WTC11 (cell line): ENCODE results near the gene ZFYVE28. TPM values are rescaled to one million over a fixed set of nuclear protein-coding genes. Genes with fewer than 3 reads are reported as not detected.
"Not testable (repeated sequence)": the region's sequence is repeated elsewhere in the genome, so short reads cannot be mapped to it uniquely, and the experiment has no call there.

Source experiments
- ATAC-seq: fragments of 200-7000 bp; cut with Tn5 transposase; 2 replicates; pipeline ENCODE4 v1.10.0; 2021; ENCODE audit warnings: mild to moderate bottlenecking, moderate library complexity
- CTCF ChIA-PET: fragments of 300-600 bp; sonication (Branson Sonifier 250); formaldehyde crosslinking; loops from one replicate; lab custom pipeline; 2021; ENCODE audit warnings: antibody characterized with exemption; lab: Charles Lee
- POLR2A ChIA-PET: fragments of 350-600 bp; sonication (Branson Sonifier 250); formaldehyde crosslinking; loops from one replicate; lab custom pipeline; 2021; ENCODE audit warnings: antibody characterized with exemption; lab: Charles Lee
- DNase-seq: peaks from one replicate; pipeline ENCODE4 v3.0.0; 2021; ENCODE audit warnings: low spot score
- H3K27ac Mint-ChIP-seq: 2 replicates; pipeline ENCODE4 v1.8.0; 2021; ENCODE audit warnings: mixed read lengths
- H3K27me3 Mint-ChIP-seq: 2 replicates; pipeline ENCODE4 v1.8.0; 2021; ENCODE audit warnings: low read depth, mild to moderate bottlenecking, moderate library complexity, mixed read lengths
- H3K36me3 Mint-ChIP-seq: 2 replicates; pipeline ENCODE4 v1.8.0; 2021; ENCODE audit warnings: mixed read lengths
- H3K4me1 Mint-ChIP-seq: 2 replicates; pipeline ENCODE4 v1.8.0; 2022; ENCODE audit warnings: mixed read lengths
- H3K4me3 Mint-ChIP-seq: 2 replicates; pipeline ENCODE4 v1.8.0; 2021; ENCODE audit warnings: mild to moderate bottlenecking, moderate library complexity, mixed read lengths
- H3K9me3 Mint-ChIP-seq: 2 replicates; pipeline ENCODE4 v1.8.0; 2021; ENCODE audit warnings: mixed read lengths
- ELF4 ChIP-seq: sonication (generic); formaldehyde crosslinking; IDR thresholded peaks from 2 replicates; pipeline ENCODE4 v1.8.1; 2022; ENCODE audit warnings: low read depth, mild to moderate bottlenecking, moderate library complexity, missing genetic modification reagents
- ETV6 ChIP-seq: sonication (generic); formaldehyde crosslinking; IDR thresholded peaks from 2 replicates; pipeline ENCODE4 v1.8.1; 2022; ENCODE audit warnings: mild to moderate bottlenecking, missing genetic modification reagents
- FOXJ3 ChIP-seq: sonication (generic); formaldehyde crosslinking; IDR thresholded peaks from 2 replicates; pipeline ENCODE4 v1.9.0; 2021; ENCODE audit warnings: missing genetic modification reagents, mild to moderate bottlenecking, borderline replicate concordance
- GABPB1 ChIP-seq: sonication (generic); formaldehyde crosslinking; IDR thresholded peaks from 2 replicates; pipeline ENCODE4 v1.8.1; 2023; ENCODE audit warnings: mild to moderate bottlenecking, missing genetic modification reagents
- GTF2I ChIP-seq: fragments of 250-450 bp; sonication (Bioruptor Pico); conservative IDR thresholded peaks from 2 replicates; pipeline ENCODE4 v1.4.0; 2021; ENCODE audit warnings: mild to moderate bottlenecking
- IRF2 ChIP-seq: sonication (generic); formaldehyde crosslinking; IDR thresholded peaks from 2 replicates; pipeline ENCODE4 v1.8.0; 2022; ENCODE audit warnings: low read depth, missing genetic modification reagents, borderline replicate concordance
- MYBL2 ChIP-seq: sonication (generic); formaldehyde crosslinking; IDR thresholded peaks from 2 replicates; pipeline ENCODE4 v1.8.1; 2023; ENCODE audit warnings: mild to moderate bottlenecking, moderate library complexity, missing genetic modification reagents
- NFATC4 ChIP-seq: fragments of 250-450 bp; sonication (Bioruptor Pico); IDR thresholded peaks from 2 replicates; pipeline ENCODE4 v1.9.0; 2021; ENCODE audit warnings: mild to moderate bottlenecking
- NFE2L1 ChIP-seq: sonication (generic); formaldehyde crosslinking; IDR thresholded peaks from 2 replicates; pipeline ENCODE4 v1.8.1; 2023; ENCODE audit warnings: missing genetic modification reagents
- NFYB ChIP-seq: sonication (generic); formaldehyde crosslinking; conservative IDR thresholded peaks from 2 replicates; pipeline ENCODE4 v1.8.0; 2022; ENCODE audit warnings: low read depth, missing genetic modification reagents
- OVOL2 ChIP-seq: fragments of 250-450 bp; sonication (Bioruptor Pico); IDR thresholded peaks from 2 replicates; pipeline ENCODE4 v1.9.0; 2021; ENCODE audit warnings: mild to moderate bottlenecking, borderline replicate concordance
- PRRX2 ChIP-seq: fragments of 250-450 bp; sonication (Bioruptor Pico); IDR thresholded peaks from 2 replicates; pipeline ENCODE4 v1.8.0; 2021; ENCODE audit warnings: mild to moderate bottlenecking
- TEAD1 ChIP-seq: sonication (generic); formaldehyde crosslinking; IDR thresholded peaks from 2 replicates; pipeline ENCODE4 v1.8.0; 2022; ENCODE audit warnings: mild to moderate bottlenecking, missing genetic modification reagents
- TP53 ChIP-seq: sonication (generic); formaldehyde crosslinking; IDR thresholded peaks from 2 replicates; pipeline ENCODE4 v1.8.1; 2023; ENCODE audit warnings: mild to moderate bottlenecking, missing genetic modification reagents
- ZBTB21 ChIP-seq: sonication (generic); formaldehyde crosslinking; IDR thresholded peaks from 2 replicates; pipeline ENCODE4 v1.8.1; 2023; ENCODE audit warnings: mild to moderate bottlenecking, missing genetic modification reagents, borderline replicate concordance
- ZNF121 ChIP-seq: sonication (generic); formaldehyde crosslinking; IDR thresholded peaks from 2 replicates; pipeline ENCODE4 v1.8.0; 2023; ENCODE audit warnings: missing genetic modification reagents
- ZNF219 ChIP-seq: sonication (generic); formaldehyde crosslinking; IDR thresholded peaks from 2 replicates; pipeline ENCODE4 v1.8.0; 2023; ENCODE audit warnings: missing genetic modification reagents, mild to moderate bottlenecking, borderline replicate concordance
- ZNF232 ChIP-seq: sonication (generic); formaldehyde crosslinking; IDR thresholded peaks from 2 replicates; pipeline ENCODE4 v1.8.0; 2022; ENCODE audit warnings: mild to moderate bottlenecking, missing genetic modification reagents
- ZNF263 ChIP-seq: sonication (generic); formaldehyde crosslinking; IDR thresholded peaks from 2 replicates; pipeline ENCODE4 v1.8.1; 2022; ENCODE audit warnings: low read depth, mild to moderate bottlenecking, moderate library complexity, missing genetic modification reagents
- ZNF416 ChIP-seq: fragments of 250-450 bp; sonication (Bioruptor Pico); IDR thresholded peaks from 2 replicates; pipeline ENCODE4 v1.9.0; 2021; ENCODE audit warnings: mild to moderate bottlenecking, inconsistent platforms
- total RNA-seq: library from RNA; stranded (reverse); gene quantifications from 3 replicates; pipeline ENCODE4 v1.2.3, GENCODE V29; 2021
- TF ChIP-seq, protein P1 (sequence below): fragments of 250-450 bp; sonication (Bioruptor Pico); conservative IDR thresholded peaks from 2 replicates; pipeline ENCODE4 v1.9.0; 2021; ENCODE audit warnings: mild to moderate bottlenecking
- TF ChIP-seq, protein P2 (sequence below): fragments of 250-450 bp; sonication (Bioruptor Pico); IDR thresholded peaks from 2 replicates; pipeline ENCODE4 v1.9.0; 2021; ENCODE audit warnings: moderate library complexity, mild to moderate bottlenecking, inconsistent platforms, borderline replicate concordance
- TF ChIP-seq, protein P3 (sequence below): sonication (generic); formaldehyde crosslinking; IDR thresholded peaks from 2 replicates; pipeline ENCODE4 v1.8.1; 2022; ENCODE audit warnings: missing genetic modification reagents, borderline replicate concordance
- TF ChIP-seq, protein P4 (sequence below): sonication (generic); formaldehyde crosslinking; IDR thresholded peaks from 2 replicates; pipeline ENCODE4 v1.8.0; 2023; ENCODE audit warnings: mild to moderate bottlenecking, missing genetic modification reagents
- TF ChIP-seq, protein P5 (sequence below): sonication (generic); formaldehyde crosslinking; IDR thresholded peaks from 2 replicates; pipeline ENCODE4 v1.8.1; 2023; ENCODE audit warnings: mild to moderate bottlenecking, missing genetic modification reagents, moderate library complexity

The ZFYVE28 gene
- total RNA-seq, 1 experiment from 2014 or later = 7.8 TPM

DNA sequence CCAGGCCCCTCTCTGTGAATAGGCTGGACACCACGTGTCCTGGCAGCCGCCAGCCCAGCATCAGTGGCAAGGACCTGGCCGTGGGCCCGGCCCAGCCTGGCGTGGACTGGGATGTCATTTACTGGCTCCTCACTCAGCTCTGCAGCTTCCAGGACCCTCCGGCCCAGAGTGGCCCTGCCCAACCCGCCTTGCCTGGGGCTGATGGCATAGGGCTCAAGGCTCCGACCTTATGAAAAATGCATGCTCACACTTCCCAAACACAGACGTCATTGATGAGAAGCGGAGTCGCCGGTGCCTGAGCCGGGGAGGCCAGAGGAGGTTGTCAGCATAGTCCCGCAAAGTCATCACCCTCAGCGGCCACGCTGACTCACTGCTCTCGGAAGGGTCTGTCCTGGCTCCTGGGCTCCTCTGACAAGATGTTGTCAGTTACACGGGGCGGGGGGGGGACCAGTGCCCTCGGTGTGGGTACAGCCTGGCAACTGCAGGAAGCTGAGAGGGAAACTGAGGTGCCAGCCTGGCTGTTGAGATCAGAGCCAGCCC, 14.6 kb upstream of the ZFYVE28 start:
- ChIA-PET CTCF (interaction anchor here (1.8 to 3.6 kb wide), 3 partner anchors 9 to 30 kb away, joined by 4 to 19 read pairs (median 8); partner anchors contain the start of genes CFAP99 and ZFYVE28), POLR2A (no interaction called here)
- peaks cover 7% of the 10 kb centered on the region for H3K9me3 Mint-ChIP-seq
- H3K27me3 Mint-ChIP-seq = no peaks in the 10 kb centered on the region
- no peak for DNase-seq
- H3K36me3 Mint-ChIP-seq = no peaks in the 10 kb centered on the region
- TF ChIP-seq TP53 (CRISPR knock-in tag) (no peak), PRRX2 (no peak), ZNF219 (no peak), ZNF232 (no peak), ZNF121 (CRISPR knock-in tag) (no peak), GTF2I (CRISPR knock-in tag) (no peak), TEAD1 (CRISPR knock-in tag) (no peak), OVOL2 (no peak), ELF4 (CRISPR knock-in tag) (no peak), FOXJ3 (no peak), MYBL2 (CRISPR knock-in tag) (no peak), NFYB (CRISPR knock-in tag) (no peak), GABPB1 (CRISPR knock-in tag) (no peak), NFE2L1 (no peak), NFATC4 (no peak)
- TF ChIP-seq, protein P1, sequence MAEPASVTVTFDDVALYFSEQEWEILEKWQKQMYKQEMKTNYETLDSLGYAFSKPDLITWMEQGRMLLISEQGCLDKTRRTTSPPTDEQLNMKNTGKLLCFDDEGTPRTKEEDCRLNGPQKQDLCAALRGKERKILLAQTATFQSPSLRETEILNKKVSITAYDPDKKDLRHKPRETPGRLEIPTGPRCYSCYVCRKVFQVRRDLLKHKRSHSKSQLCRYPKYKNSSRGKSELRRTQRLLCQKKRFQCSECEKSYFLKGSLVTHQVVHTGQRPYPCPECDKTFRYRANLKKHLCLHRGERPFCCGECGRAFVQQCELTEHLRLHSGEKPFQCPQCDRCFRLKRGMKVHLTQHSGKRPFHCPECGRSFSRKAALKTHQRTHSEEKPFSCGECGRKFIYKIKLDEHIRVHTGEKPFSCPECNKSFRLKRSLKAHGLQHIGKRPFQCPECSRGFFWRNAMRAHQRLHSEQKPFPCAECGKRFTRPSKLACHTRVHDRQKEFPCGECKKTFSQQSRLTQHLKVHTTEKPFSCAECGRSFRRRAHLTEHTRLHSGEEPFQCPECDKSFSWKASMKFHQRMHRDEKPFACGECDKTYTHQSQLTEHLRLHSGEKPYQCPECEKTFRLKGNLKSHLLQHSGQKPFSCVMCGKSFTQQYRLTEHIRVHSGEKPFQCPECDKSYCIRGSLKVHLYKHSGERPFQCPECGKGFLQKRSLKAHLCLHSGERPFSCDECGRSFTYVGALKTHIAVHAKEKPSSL (CRISPR knock-in tag) = no peak
- TF ChIP-seq, protein P2, sequence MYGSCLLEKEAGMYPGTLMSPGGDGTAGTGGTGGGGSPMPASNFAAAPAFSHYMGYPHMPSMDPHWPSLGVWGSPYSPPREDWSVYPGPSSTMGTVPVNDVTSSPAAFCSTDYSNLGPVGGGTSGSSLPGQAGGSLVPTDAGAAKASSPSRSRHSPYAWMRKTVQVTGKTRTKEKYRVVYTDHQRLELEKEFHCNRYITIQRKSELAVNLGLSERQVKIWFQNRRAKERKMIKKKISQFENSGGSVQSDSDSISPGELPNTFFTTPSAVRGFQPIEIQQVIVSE (CRISPR knock-in tag) = no peak
- TF ChIP-seq, protein P3, sequence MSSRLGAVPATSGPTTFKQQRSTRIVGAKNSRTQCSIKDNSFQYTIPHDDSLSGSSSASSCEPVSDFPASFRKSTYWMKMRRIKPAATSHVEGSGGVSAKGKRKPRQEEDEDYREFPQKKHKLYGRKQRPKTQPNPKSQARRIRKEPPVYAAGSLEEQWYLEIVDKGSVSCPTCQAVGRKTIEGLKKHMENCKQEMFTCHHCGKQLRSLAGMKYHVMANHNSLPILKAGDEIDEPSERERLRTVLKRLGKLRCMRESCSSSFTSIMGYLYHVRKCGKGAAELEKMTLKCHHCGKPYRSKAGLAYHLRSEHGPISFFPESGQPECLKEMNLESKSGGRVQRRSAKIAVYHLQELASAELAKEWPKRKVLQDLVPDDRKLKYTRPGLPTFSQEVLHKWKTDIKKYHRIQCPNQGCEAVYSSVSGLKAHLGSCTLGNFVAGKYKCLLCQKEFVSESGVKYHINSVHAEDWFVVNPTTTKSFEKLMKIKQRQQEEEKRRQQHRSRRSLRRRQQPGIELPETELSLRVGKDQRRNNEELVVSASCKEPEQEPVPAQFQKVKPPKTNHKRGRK = no peak
- TF ChIP-seq, protein P4, sequence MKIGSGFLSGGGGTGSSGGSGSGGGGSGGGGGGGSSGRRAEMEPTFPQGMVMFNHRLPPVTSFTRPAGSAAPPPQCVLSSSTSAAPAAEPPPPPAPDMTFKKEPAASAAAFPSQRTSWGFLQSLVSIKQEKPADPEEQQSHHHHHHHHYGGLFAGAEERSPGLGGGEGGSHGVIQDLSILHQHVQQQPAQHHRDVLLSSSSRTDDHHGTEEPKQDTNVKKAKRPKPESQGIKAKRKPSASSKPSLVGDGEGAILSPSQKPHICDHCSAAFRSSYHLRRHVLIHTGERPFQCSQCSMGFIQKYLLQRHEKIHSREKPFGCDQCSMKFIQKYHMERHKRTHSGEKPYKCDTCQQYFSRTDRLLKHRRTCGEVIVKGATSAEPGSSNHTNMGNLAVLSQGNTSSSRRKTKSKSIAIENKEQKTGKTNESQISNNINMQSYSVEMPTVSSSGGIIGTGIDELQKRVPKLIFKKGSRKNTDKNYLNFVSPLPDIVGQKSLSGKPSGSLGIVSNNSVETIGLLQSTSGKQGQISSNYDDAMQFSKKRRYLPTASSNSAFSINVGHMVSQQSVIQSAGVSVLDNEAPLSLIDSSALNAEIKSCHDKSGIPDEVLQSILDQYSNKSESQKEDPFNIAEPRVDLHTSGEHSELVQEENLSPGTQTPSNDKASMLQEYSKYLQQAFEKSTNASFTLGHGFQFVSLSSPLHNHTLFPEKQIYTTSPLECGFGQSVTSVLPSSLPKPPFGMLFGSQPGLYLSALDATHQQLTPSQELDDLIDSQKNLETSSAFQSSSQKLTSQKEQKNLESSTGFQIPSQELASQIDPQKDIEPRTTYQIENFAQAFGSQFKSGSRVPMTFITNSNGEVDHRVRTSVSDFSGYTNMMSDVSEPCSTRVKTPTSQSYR (CRISPR knock-in tag) = no peak
- no peak for ATAC-seq
- H3K27ac Mint-ChIP-seq = no peak overlapping the region
- H3K4me1 Mint-ChIP-seq = no peaks in the 10 kb centered on the region
- no peak overlapping the region for H3K4me3 Mint-ChIP-seq

DNA sequence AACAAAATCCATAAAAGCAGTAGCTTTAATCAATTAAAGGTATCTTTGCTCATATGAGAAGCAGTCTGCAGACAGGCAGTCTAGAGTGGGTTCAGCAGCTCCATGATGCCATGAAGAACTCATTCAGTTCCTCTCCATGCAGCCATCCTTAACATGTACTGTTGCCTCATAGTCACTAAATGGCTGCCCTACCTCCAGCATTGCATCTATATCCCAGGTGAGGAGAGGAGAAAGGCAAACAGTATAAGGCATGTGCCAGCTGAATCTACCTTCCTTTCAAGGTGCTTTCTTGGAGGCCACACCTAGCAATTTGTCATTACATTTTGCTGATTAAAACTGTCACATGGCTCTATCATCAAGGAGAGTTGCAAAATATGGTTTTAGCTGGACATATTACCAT, 13.6 kb upstream of the ZFYVE28 start:
- DNase-seq (no peak), ATAC-seq (no peak)
- ChIA-PET POLR2A (no interaction called here), CTCF (interaction anchor here (0.9 to 3.6 kb wide), 2 partner anchors 10 to 11 kb away, joined by 3 to 19 read pairs; no protein-coding TSS in a partner anchor)
- TF ChIP-seq GTF2I (CRISPR knock-in tag) = peak; percentile 82
- TF ChIP-seq ZNF416 (CRISPR knock-in tag) = no peak
- TF ChIP-seq ZBTB21 (CRISPR knock-in tag) = no peak
- TF ChIP-seq IRF2 (CRISPR knock-in tag) = no peak
- TF ChIP-seq, protein P5, sequence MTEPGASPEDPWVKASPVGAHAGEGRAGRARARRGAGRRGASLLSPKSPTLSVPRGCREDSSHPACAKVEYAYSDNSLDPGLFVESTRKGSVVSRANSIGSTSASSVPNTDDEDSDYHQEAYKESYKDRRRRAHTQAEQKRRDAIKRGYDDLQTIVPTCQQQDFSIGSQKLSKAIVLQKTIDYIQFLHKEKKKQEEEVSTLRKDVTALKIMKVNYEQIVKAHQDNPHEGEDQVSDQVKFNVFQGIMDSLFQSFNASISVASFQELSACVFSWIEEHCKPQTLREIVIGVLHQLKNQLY (CRISPR knock-in tag) = no peak
- no peak for TF ChIP-seq ZNF263
- no peak for TF ChIP-seq ETV6 (CRISPR knock-in tag)
- Mint-ChIP-seq H3K4me3 (no peak overlapping the region), H3K36me3 (no peaks in the 10 kb centered on the region), H3K27me3 (no peaks in the 10 kb centered on the region), H3K9me3 (peaks cover 7% of the 10 kb centered on the region), H3K27ac (no peak overlapping the region), H3K4me1 (no peaks in the 10 kb centered on the region)

DNA sequence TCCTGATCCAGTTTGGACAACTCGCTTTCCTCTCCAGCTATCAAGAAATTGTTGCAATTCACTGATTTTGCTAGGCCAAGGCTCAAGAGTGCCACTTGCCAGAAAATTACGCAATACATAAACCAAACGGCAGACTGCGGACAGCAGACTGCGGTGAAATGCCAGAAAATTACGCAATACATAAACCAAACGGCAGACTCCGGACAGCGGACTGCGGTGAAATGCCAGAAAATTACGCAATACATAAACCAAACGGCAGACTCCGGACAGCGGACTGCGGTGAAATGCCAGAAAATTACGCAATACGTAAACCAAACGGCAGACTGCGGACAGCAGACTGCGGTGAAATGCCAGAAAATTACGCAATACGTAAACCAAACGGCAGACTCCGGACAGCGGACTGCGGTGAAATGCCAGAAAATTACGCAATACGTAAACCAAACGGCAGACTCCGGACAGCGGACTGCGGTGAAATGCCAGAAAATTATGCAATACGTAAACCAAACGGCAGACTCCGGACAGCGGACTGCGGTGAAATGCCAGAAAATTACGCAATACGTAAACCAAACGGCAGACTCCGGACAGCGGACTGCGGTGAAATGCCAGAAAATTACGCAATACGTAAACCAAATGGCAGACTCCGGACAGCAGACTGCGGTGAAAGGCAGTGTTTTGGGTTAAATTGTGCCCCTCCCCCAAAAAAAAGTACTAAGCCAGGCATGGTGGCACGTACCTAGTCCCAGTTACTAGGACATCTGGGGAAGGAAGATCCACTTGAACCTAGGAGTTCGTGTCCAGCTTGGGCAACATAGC, 11.7 kb upstream of the ZFYVE28 start:
- POLR2A ChIA-PET, H3K4me3 Mint-ChIP-seq: not testable (repeated sequence)
- CTCF ChIA-PET = interaction anchor here (0.7 to 4.0 kb wide), 3 partner anchors 11 to 236 kb away, joined by 3 to 31 read pairs (median 3); no protein-coding TSS in a partner anchor

More for the DNA sequence above, 11.7 kb upstream of the ZFYVE28 start:
- DNase-seq, H3K9me3 Mint-ChIP-seq, ATAC-seq, H3K36me3 Mint-ChIP-seq, H3K27me3 Mint-ChIP-seq, H3K27ac Mint-ChIP-seq, H3K4me1 Mint-ChIP-seq: not testable (repeated sequence)
